NCI-H510A treated with DMSO at 0.1 percent for 48 hours (cell line): ENCODE results near the gene MAP3K5.

Experiments
- DNase-seq: peaks from one replicate; lab custom pipeline; 2025; lab: John Stamatoyannopoulos, UW

The MAP3K5 gene

GRCh38 chr6:136747507-136747906, 44.8 kb downstream of the MAP3K5 start:
- DNase-seq: no peak

GRCh38 chr6:136745300-136745699, 47.0 kb downstream of the MAP3K5 start:
- no peak for DNase-seq

- DNase-seq: no peak
Measured at GRCh38 chr6:136744889-136745288, 47.4 kb downstream of the MAP3K5 start.

GRCh38 chr6:136742125-136742524, 50.2 kb downstream of the MAP3K5 start:
- no peak for DNase-seq

- DNase-seq: no peak
Measured at GRCh38 chr6:136740050-136740974, 52.0 kb downstream of the MAP3K5 start.

- no peak for DNase-seq
Measured at GRCh38 chr6:136739501-136739900, 52.8 kb downstream of the MAP3K5 start.

- no peak for DNase-seq
Measured at GRCh38 chr6:136739071-136739470, 53.2 kb downstream of the MAP3K5 start.

- no peak for DNase-seq
Measured at GRCh38 chr6:136738692-136739057, 53.6 kb downstream of the MAP3K5 start.

GRCh38 chr6:136737871-136738691, 54.2 kb downstream of the MAP3K5 start:
- DNase-seq: no peak

- no peak for DNase-seq
Measured at GRCh38 chr6:136737374-136737844, 54.9 kb downstream of the MAP3K5 start.

- no peak for DNase-seq
Measured at GRCh38 chr6:136736281-136736960, 55.9 kb downstream of the MAP3K5 start.

GRCh38 chr6:136734977-136735376, 57.3 kb downstream of the MAP3K5 start:
- no peak for DNase-seq

- no peak for DNase-seq
Measured at GRCh38 chr6:136732889-136733288, 59.4 kb downstream of the MAP3K5 start.

GRCh38 chr6:136729832-136730231, 62.4 kb downstream of the MAP3K5 start:
- DNase-seq: no peak

- DNase-seq: peak; percentile 39
Measured at GRCh38 chr6:136728976-136729515, 63.2 kb downstream of the MAP3K5 start.

GRCh38 chr6:136728033-136728939, 64.0 kb downstream of the MAP3K5 start:
- DNase-seq: no peak

GRCh38 chr6:136726837-136727557, 65.3 kb downstream of the MAP3K5 start:
- no peak for DNase-seq

- no peak for DNase-seq
Measured at GRCh38 chr6:136725124-136725523, 67.2 kb downstream of the MAP3K5 start.

- no peak for DNase-seq
Measured at GRCh38 chr6:136723780-136724179, 68.5 kb downstream of the MAP3K5 start.

- DNase-seq: no peak
Measured at GRCh38 chr6:136721467-136721866, 70.8 kb downstream of the MAP3K5 start.
